ENCODE measurements around the gene TRIM41.

GRCh38 chr5:181194489-181195248, 28.4 kb upstream of the TRIM41 start:
- no peak for TF ChIP-seq CTCF (conservative IDR thresholded peaks at IDR 0.05)
- no peak for TF ChIP-seq EZH2 (IDR thresholded peaks at IDR 0.05; ENCODE audit: low read depth)
